Fibroblast of the aortic adventitia (primary cell): Measurements from ENCODE around the gene CEMIP. TPM values are rescaled to one million over a fixed set of nuclear protein-coding genes. Genes with fewer than 3 reads are reported as not detected.

Experiments
- DNase-seq: peaks from one replicate; pipeline ENCODE4 v3.0.0-alpha.2; 2010; ENCODE audit warnings: low read depth
- H3K4me3 ChIP-seq: 2 replicates; pipeline ENCODE4 v1.5.1; 2011; ENCODE audit warnings: low read depth, mild to moderate bottlenecking, control low read depth, low read length, moderate library complexity
- CTCF ChIP-seq: IDR thresholded peaks from 2 replicates; pipeline ENCODE4 v1.5.1; 2011; ENCODE audit warnings: mild to moderate bottlenecking, low read length, control low read depth, inconsistent platforms; ENCODE audit not compliant: insufficient read depth
- total RNA-seq: library from RNA; depleted of rRNA; stranded (reverse); fragments of >200 nt; gene quantifications from 2 replicates; pipeline ENCODE4 v1.2.3, GENCODE V29; 2012; ENCODE audit warnings: low replicate concordance

CEMIP gene
- total RNA-seq, 1 donor, result 225 TPM

- no peak for TF ChIP-seq CTCF
- H3K4me3 ChIP-seq, result no peak overlapping the region
- no peak for DNase-seq
Measured at GRCh38 chr15:80832686-80833085, 53.5 kb downstream of the CEMIP start.

- TF ChIP-seq CTCF, result no peak
Measured at GRCh38 chr15:80834402-80834801, 55.2 kb downstream of the CEMIP start.

GRCh38 chr15:80834906-80835305, 55.7 kb downstream of the CEMIP start:
- DNase-seq, result no peak
- H3K4me3 ChIP-seq, result no peak overlapping the region
- no peak for TF ChIP-seq CTCF

More at GRCh38 chr15:80834402-80834801, 55.2 kb downstream of the CEMIP start:
- no peak overlapping the region for H3K4me3 ChIP-seq
- no peak for DNase-seq

- H3K4me3 ChIP-seq, result no peak overlapping the region
- TF ChIP-seq CTCF, result peak; percentile 4
- no peak for DNase-seq
Measured at GRCh38 chr15:80835336-80835735, 56.2 kb downstream of the CEMIP start.

- no peak for TF ChIP-seq CTCF
- no peak overlapping the region for H3K4me3 ChIP-seq
- no peak for DNase-seq
Measured at GRCh38 chr15:80836223-80836622, 57.1 kb downstream of the CEMIP start.

GRCh38 chr15:80837006-80837405, 57.8 kb downstream of the CEMIP start:
- TF ChIP-seq CTCF, result no peak
- no peak for DNase-seq
- no peak overlapping the region for H3K4me3 ChIP-seq

- TF ChIP-seq CTCF, result no peak
- DNase-seq, result no peak
- H3K4me3 ChIP-seq, result no peak overlapping the region
Measured at GRCh38 chr15:80838012-80838411, 58.8 kb downstream of the CEMIP start.
